ENCODE data around the gene CAMTA1.

The CAMTA1 gene

DNA sequence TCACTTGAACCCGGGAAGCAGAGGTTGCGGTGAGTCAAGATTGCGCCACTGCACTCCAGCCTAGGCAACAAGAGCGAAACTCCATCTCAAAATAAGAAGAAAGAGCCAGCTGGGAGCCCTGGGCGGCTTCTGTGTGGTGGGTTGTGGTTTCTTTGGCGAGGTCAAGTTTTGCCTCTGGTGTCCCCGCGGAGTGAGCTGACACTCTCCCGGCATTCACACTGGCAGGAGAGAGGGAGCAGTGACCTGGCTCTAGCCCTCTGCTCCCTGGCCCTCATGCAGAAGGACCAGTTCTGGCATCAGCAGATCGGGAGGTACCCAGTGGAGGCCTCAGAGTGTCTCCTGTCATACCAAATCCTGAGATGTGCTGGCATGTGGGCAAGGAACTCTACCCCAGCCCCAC, 904.8 kb downstream of the CAMTA1 start:
- Histone ChIP-seq H3K4me2 (ENCODE audit: low read depth, low read length, poor library complexity, severe bottlenecking) (no peak overlapping the region), H3K79me2 (ENCODE audit: insufficient read depth, low read length) (no peaks in the 10 kb centered on the region)
- no peak for TF ChIP-seq EZH2phosphoT487 (conservative IDR thresholded peaks at IDR 0.05; ENCODE audit: low read length)
- TF ChIP-seq, protein P1, sequence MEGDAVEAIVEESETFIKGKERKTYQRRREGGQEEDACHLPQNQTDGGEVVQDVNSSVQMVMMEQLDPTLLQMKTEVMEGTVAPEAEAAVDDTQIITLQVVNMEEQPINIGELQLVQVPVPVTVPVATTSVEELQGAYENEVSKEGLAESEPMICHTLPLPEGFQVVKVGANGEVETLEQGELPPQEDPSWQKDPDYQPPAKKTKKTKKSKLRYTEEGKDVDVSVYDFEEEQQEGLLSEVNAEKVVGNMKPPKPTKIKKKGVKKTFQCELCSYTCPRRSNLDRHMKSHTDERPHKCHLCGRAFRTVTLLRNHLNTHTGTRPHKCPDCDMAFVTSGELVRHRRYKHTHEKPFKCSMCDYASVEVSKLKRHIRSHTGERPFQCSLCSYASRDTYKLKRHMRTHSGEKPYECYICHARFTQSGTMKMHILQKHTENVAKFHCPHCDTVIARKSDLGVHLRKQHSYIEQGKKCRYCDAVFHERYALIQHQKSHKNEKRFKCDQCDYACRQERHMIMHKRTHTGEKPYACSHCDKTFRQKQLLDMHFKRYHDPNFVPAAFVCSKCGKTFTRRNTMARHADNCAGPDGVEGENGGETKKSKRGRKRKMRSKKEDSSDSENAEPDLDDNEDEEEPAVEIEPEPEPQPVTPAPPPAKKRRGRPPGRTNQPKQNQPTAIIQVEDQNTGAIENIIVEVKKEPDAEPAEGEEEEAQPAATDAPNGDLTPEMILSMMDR (IDR thresholded peaks at IDR 0.05; ENCODE audit: insufficient read depth, low read length, poor library complexity, severe bottlenecking), result no peak

DNA sequence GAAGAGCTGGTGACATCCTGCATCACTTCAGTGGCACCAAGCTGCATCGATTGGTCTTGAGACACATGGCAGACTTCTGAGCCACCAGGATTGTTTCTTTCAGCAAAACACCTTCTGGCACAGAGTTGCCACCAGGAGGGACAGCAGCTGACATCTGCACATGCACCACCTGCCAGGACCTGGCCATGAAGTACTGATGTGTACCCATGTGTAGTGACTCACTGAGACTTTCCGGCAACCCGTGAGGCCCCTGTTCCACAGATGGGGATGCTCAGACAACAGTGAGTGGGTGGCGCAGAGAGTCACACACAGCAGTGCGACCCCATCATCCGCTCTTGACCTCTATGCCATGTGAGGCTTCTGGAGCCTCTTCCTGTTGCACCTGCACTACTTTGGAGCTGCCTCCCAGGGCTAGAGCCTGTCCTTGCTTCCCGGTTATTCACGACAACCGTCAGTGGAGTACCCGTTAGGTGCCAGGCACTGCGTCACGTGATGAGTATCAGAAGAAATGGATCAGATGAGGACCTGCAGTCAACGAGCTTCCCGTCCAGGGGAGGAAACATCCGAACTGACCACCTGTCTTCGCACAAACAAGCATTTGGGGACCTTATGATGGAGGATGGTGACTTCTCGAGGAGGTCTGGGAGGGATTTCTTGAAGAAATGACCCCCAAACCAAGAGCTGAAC, 905.4 kb downstream of the CAMTA1 start:
- Histone ChIP-seq H3K36me3 (ENCODE audit: low read length) (no peaks in the 10 kb centered on the region), H3K9me2 (replicated peaks; ENCODE audit: insufficient read depth, low read length) (no peaks in the 10 kb centered on the region), H3K27ac (ENCODE audit: low read depth, low read length) (no peak overlapping the region), H3K4me3 (ENCODE audit: insufficient read depth, low read length, poor library complexity, severe bottlenecking) (no peak overlapping the region), H3K9ac (ENCODE audit: low read length) (no peak overlapping the region), H3K4me2 (ENCODE audit: low read depth, low read length, poor library complexity, severe bottlenecking) (no peak overlapping the region), H3K9me3 (ENCODE audit: insufficient read depth, low read length) (peaks cover 6% of the 10 kb centered on the region; the same call in 1 of the 2 replicates), H3K27me3 (ENCODE audit: low read length) (no peaks in the 10 kb centered on the region), H3F3A (ENCODE audit: insufficient read depth) (no peaks in the 10 kb centered on the region), H2AFZ (ENCODE audit: low read depth, low read length, severe bottlenecking) (no peak overlapping the region), H4K20me1 (ENCODE audit: low read depth, low read length) (no peaks in the 10 kb centered on the region), H3K79me2 (ENCODE audit: insufficient read depth, low read length) (no peaks in the 10 kb centered on the region)
- no peak for TF ChIP-seq EZH2phosphoT487 (conservative IDR thresholded peaks at IDR 0.05; ENCODE audit: low read length)
- TF ChIP-seq, protein P1 (IDR thresholded peaks at IDR 0.05; ENCODE audit: insufficient read depth, low read length, poor library complexity, severe bottlenecking), result no peak

More for the DNA sequence above, 904.8 kb downstream of the CAMTA1 start:
- no peak overlapping the region for H3K27ac ChIP-seq (ENCODE audit: low read depth, low read length)
- H3K9me3 ChIP-seq (ENCODE audit: insufficient read depth, low read length), result peaks cover 6% of the 10 kb centered on the region; the same call in 1 of the 2 replicates
- H2AFZ ChIP-seq (ENCODE audit: low read depth, low read length, severe bottlenecking), result no peak overlapping the region
- no peaks in the 10 kb centered on the region for H4K20me1 ChIP-seq (ENCODE audit: low read depth, low read length)
- H3K4me3 ChIP-seq (ENCODE audit: insufficient read depth, low read length, poor library complexity, severe bottlenecking), result no peak overlapping the region
- no peaks in the 10 kb centered on the region for H3K9me2 ChIP-seq (replicated peaks; ENCODE audit: insufficient read depth, low read length)
- H3K36me3 ChIP-seq (ENCODE audit: low read length), result no peaks in the 10 kb centered on the region
- no peaks in the 10 kb centered on the region for H3F3A ChIP-seq (ENCODE audit: insufficient read depth)
- no peaks in the 10 kb centered on the region for H3K27me3 ChIP-seq (ENCODE audit: low read length)
- no peak overlapping the region for H3K9ac ChIP-seq (ENCODE audit: low read length)

DNA sequence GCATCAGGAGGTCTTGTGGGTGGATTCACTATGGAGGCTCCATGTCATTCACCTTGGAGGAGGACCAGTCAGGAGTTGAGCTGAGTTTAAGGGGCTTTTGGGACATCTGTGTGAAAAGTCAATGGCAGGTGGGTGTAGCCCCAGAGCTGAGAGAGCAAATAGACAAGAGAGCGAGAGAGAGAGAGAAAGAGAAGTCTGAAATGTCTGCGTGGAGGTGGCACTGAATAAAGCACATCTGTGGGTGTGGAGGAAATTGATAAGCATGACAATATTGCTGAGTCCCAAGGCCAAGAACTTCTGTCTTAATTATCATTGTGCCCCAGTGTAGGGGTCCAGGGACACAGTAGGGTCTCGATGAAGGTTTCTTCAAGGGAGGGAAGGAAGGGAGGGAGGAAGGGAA, 906.3 kb downstream of the CAMTA1 start:
- no peaks in the 10 kb centered on the region for H3K36me3 ChIP-seq (ENCODE audit: low read length)
- TF ChIP-seq, protein P1 (IDR thresholded peaks at IDR 0.05; ENCODE audit: insufficient read depth, low read length, poor library complexity, severe bottlenecking), result no peak
- no peak for TF ChIP-seq EZH2phosphoT487 (conservative IDR thresholded peaks at IDR 0.05; ENCODE audit: low read length)
- no peak overlapping the region for H3K9ac ChIP-seq (ENCODE audit: low read length)
- no peak overlapping the region for H3K4me3 ChIP-seq (ENCODE audit: insufficient read depth, low read length, poor library complexity, severe bottlenecking)
- H3K9me3 ChIP-seq (ENCODE audit: insufficient read depth, low read length), result peaks cover 6% of the 10 kb centered on the region; the same call in 1 of the 2 replicates
- H3K27me3 ChIP-seq (ENCODE audit: low read length), result no peaks in the 10 kb centered on the region
- H4K20me1 ChIP-seq (ENCODE audit: low read depth, low read length), result no peaks in the 10 kb centered on the region
- H3K4me2 ChIP-seq (ENCODE audit: low read depth, low read length, poor library complexity, severe bottlenecking), result no peak overlapping the region
- H3K79me2 ChIP-seq (ENCODE audit: insufficient read depth, low read length), result no peaks in the 10 kb centered on the region
- H3F3A ChIP-seq (ENCODE audit: insufficient read depth), result no peaks in the 10 kb centered on the region
- no peaks in the 10 kb centered on the region for H3K9me2 ChIP-seq (replicated peaks; ENCODE audit: insufficient read depth, low read length)
- H2AFZ ChIP-seq (ENCODE audit: low read depth, low read length, severe bottlenecking), result no peak overlapping the region
- H3K27ac ChIP-seq (ENCODE audit: low read depth, low read length), result no peak overlapping the region

Measured in SU-DHL-6 (cell line).